CD14-positive monocyte (primary cell): ENCODE data around the gene HERC5. TPM values are rescaled to one million over a fixed set of nuclear protein-coding genes. Genes with fewer than 3 reads are reported as not detected.

Experiments
- DNase-seq, 3 donors: peaks; one replicate each; pipeline ENCODE4 v3.0.0-alpha.2; 2011 to 2022
- H2AFZ ChIP-seq: 2 replicates; pipeline ENCODE4 v1.6.0; 2012; ENCODE audit warnings: mild to moderate bottlenecking, low read depth, low read length, inconsistent platforms; ENCODE audit not compliant: insufficient read depth, poor library complexity, severe bottlenecking
- H3K27ac ChIP-seq, 2 donors: 1 replicate in 1 of 2; 2 replicates in 1 of 2; pipeline ENCODE4 v1.5.1; 2012 to 2013; ENCODE audit warnings: low read length in 2 of 2, control low read depth in 1 of 2, inconsistent platforms in 1 of 2, low read depth in 1 of 2, mild to moderate bottlenecking in 1 of 2
- H3K27me3 ChIP-seq, 2 donors: one replicate each; pipeline versions ENCODE4 v1.6.0 to v1.6.1; 2011 to 2013; ENCODE audit warnings: low read length in 2 of 2; ENCODE audit not compliant: control insufficient read depth in 2 of 2, insufficient read depth in 2 of 2
- H3K36me3 ChIP-seq, 2 donors: replicated peaks in 1 of 2; 1 replicate in 1 of 2; 2 replicates in 1 of 2; pipeline versions ENCODE4 v1.5.1 to v1.6.1; 2012 to 2013; ENCODE audit warnings: low read length in 2 of 2, control low read depth in 1 of 2, inconsistent platforms in 1 of 2, mild to moderate bottlenecking in 1 of 2; ENCODE audit not compliant: insufficient read depth in 2 of 2, control insufficient read depth in 1 of 2
- H3K4me1 ChIP-seq, 2 donors: 1 replicate in 1 of 2; 2 replicates in 1 of 2; pipeline versions ENCODE4 v1.5.1 to v1.6.1; 2012 to 2013; ENCODE audit warnings: low read length in 2 of 2, control low read depth in 1 of 2, inconsistent platforms in 1 of 2, mild to moderate bottlenecking in 1 of 2, moderate library complexity in 1 of 2; ENCODE audit not compliant: insufficient read depth in 2 of 2, control insufficient read depth in 1 of 2
- H3K4me2 ChIP-seq: replicated peaks from 2 replicates; pipeline ENCODE3; 2012; ENCODE audit warnings: low read length, moderate library complexity, mild to moderate bottlenecking; ENCODE audit not compliant: poor library complexity, severe bottlenecking; ENCODE audit errors: extremely low read depth
- H3K4me3 ChIP-seq, 3 experiments: fragments of 200-600 bp in 1 of 3; sonication (generic) in 1 of 3; replicated peaks in 1 of 3; 1 replicate in 2 of 3; 2 replicates in 1 of 3; pipeline ENCODE4 v1.5.1; 2011 to 2013; ENCODE audit warnings: low read length in 3 of 3, mild to moderate bottlenecking in 3 of 3, control low read depth in 2 of 3, low read depth in 2 of 3, inconsistent platforms in 1 of 3, moderate library complexity in 1 of 3
- H3K79me2 ChIP-seq: 2 replicates; pipeline ENCODE4 v1.6.0; 2012; ENCODE audit warnings: mild to moderate bottlenecking, control low read depth, inconsistent platforms, low read length, moderate library complexity; ENCODE audit not compliant: insufficient read depth
- H3K9ac ChIP-seq: 2 replicates; pipeline ENCODE4 v1.6.0; 2017; ENCODE audit warnings: low read length, mild to moderate bottlenecking; ENCODE audit not compliant: insufficient read depth, poor library complexity, severe bottlenecking
- H3K9me3 ChIP-seq, 2 donors: replicated peaks in 1 of 2; 1 replicate in 1 of 2; 2 replicates in 1 of 2; pipeline versions ENCODE4 v1.5.1 to v1.6.1; 2012 to 2013; ENCODE audit warnings: low read length in 2 of 2, control low read depth in 1 of 2; ENCODE audit not compliant: control insufficient read depth in 1 of 2, insufficient read depth in 1 of 2
- H4K20me1 ChIP-seq: 2 replicates; pipeline ENCODE4 v1.6.0; 2012; ENCODE audit warnings: mild to moderate bottlenecking, low read length, control low read depth, moderate library complexity; ENCODE audit not compliant: insufficient read depth
- H3K27ac Mint-ChIP-seq, 7 donors: one replicate each; pipeline ENCODE4 v1.8.0; 2020; ENCODE audit warnings: mild to moderate bottlenecking in 7 of 7, mixed read lengths in 7 of 7, moderate library complexity in 6 of 7, inconsistent platforms in 2 of 7
- H3K27me3 Mint-ChIP-seq, 3 donors: one replicate each; pipeline ENCODE4 v1.8.0; 2021 to 2022; ENCODE audit warnings: low read depth in 3 of 3, mild to moderate bottlenecking in 3 of 3, mixed read lengths in 3 of 3, moderate library complexity in 3 of 3, inconsistent platforms in 1 of 3
- H3K36me3 Mint-ChIP-seq, 2 donors: one replicate each; pipeline ENCODE4 v1.8.0; 2020; ENCODE audit warnings: mixed read lengths in 2 of 2, inconsistent platforms in 1 of 2, mild to moderate bottlenecking in 1 of 2
- H3K4me1 Mint-ChIP-seq: one replicate; pipeline ENCODE4 v1.8.0; 2020; ENCODE audit warnings: mild to moderate bottlenecking, mixed read lengths
- H3K4me3 Mint-ChIP-seq, 2 donors: one replicate each; pipeline ENCODE4 v1.8.0; 2020; ENCODE audit warnings: mild to moderate bottlenecking in 2 of 2, mixed read lengths in 2 of 2, moderate library complexity in 1 of 2
- H3K9me3 Mint-ChIP-seq, 7 donors: one replicate each; pipeline ENCODE4 v1.8.0; 2020 to 2022; ENCODE audit warnings: mixed read lengths in 7 of 7, mild to moderate bottlenecking in 6 of 7, moderate library complexity in 6 of 7, inconsistent platforms in 2 of 7
- CTCF ChIP-seq: fragments of 200-600 bp; IDR thresholded peaks from one replicate; pipeline ENCODE4 v1.8.0; 2022; ENCODE audit warnings: antibody characterized with exemption, mild to moderate bottlenecking
- WGBS: methylation state at CpG from one replicate; pipeline ENCODE4 v1.1.5; 2013; ENCODE audit warnings: missing lambda C conversion rate; ENCODE audit not compliant: insufficient coverage; 5-methylcytosine and 5-hydroxymethylcytosine counted together
- intact Hi-C, 2 donors: fragments of 100-400 bp; cut with micrococcal nuclease; formaldehyde crosslinking; loops; one replicate each; pipeline versions ENCODE4 v1.15.0 to v1.15.1; 2023
- polyA plus RNA-seq, 3 donors: library from polyadenylated mRNA; depleted of rRNA in 1 of 3; unstranded in 2 of 3; stranded (reverse) in 1 of 3; fragments of 300-500 nt in 2 of 3; fragments of >200 nt in 1 of 3; fragmentation: Illumina TruSeq in 2 of 3; gene quantifications; 1 replicate in 2 of 3; 2 replicates in 1 of 3; pipeline ENCODE4 v1.2.3, GENCODE V29; 2012 to 2021

The HERC5 gene
- polyA plus RNA-seq, 3 donors = 2.9 to 10.4 (median 8.1) TPM

DNA sequence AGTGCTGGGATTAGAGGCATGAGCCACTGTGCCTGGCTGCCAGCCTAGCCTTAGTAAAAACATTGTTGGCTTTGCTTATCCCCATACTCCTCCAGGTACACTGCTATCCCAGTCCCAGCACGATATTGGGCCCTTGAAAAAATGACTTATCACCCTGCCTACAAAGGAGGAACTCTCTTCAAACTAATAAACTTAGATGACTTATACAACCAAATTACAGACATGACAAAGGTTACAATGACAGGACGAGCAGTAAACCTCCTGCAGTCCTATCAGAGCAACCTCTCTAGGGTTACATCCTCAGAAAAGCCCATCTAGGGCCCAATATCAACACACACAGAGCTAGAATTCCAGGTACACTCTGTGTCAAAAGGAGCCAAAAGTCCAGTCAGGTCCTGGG lies 5.7 kb upstream of the HERC5 start:
- no peak for DNase-seq
- peaks cover 0 to 6% (median 0%) of the 10 kb centered on the region in 7 donors for H3K9me3 Mint-ChIP-seq
- peaks cover 0 to 3% (median 0%) of the 10 kb centered on the region in 3 donors for H3K27me3 Mint-ChIP-seq
- no peak for TF ChIP-seq CTCF
- no peaks in the 10 kb centered on the region for H3K36me3 ChIP-seq
- intact Hi-C loops = loop anchor here in 1 of 2 donors (10.0 kb wide), 1 partner anchor 144 kb away; the partner anchor contains the start of gene HERC3
- H3K9me3 ChIP-seq = peaks cover 0 to 4% of the 10 kb centered on the region in 2 donors
- no peaks in the 10 kb centered on the region for H3K79me2 ChIP-seq
- H3K4me1 Mint-ChIP-seq = peaks cover 4% of the 10 kb centered on the region
- no peaks in the 10 kb centered on the region for H3K36me3 Mint-ChIP-seq
- H3K27ac ChIP-seq = no peak overlapping the region
- no peak overlapping the region for H3K4me3 Mint-ChIP-seq
- peaks cover 4 to 5% of the 10 kb centered on the region in 2 donors for H3K4me1 ChIP-seq
- H3K27ac Mint-ChIP-seq = peak overlapping the region in 1 of 7 donors; percentile 9
- no peak overlapping the region for H3K9ac ChIP-seq
- H3K4me3 ChIP-seq = no peak overlapping the region
- no peak overlapping the region for H3K4me2 ChIP-seq
- no peaks in the 10 kb centered on the region for H3K27me3 ChIP-seq
- H4K20me1 ChIP-seq = no peaks in the 10 kb centered on the region
- 93% methylated on average over 2 of the region's 2 CpGs for WGBS
- H2AFZ ChIP-seq = no peak overlapping the region

- H3K9me3 ChIP-seq = peaks cover 0 to 4% of the 10 kb centered on the region in 2 donors
- intact Hi-C loops = loop anchor here in 1 of 2 donors (10.0 kb wide), 1 partner anchor 142 kb away; the partner anchor contains the start of gene HERC3
Measured at GRCh38 chr4:88452912-88453311, 4.0 kb upstream of the HERC5 start.

More at GRCh38 chr4:88452912-88453311, 4.0 kb upstream of the HERC5 start:
- peaks cover 0 to 3% (median 0%) of the 10 kb centered on the region in 3 donors for H3K27me3 Mint-ChIP-seq
- peaks cover 0 to 6% (median 0%) of the 10 kb centered on the region in 7 donors for H3K9me3 Mint-ChIP-seq
- Histone ChIP-seq H3K36me3 (no peaks in the 10 kb centered on the region), H3K79me2 (peaks cover 6% of the 10 kb centered on the region), H3K4me1 (peaks cover 8 to 10% of the 10 kb centered on the region in 2 donors), H3K27ac (no peak overlapping the region), H3K27me3 (no peaks in the 10 kb centered on the region), H3K9ac (no peak overlapping the region), H3K4me2 (no peak overlapping the region), H3K4me3 (no peak overlapping the region), H4K20me1 (no peaks in the 10 kb centered on the region), H2AFZ (no peak overlapping the region)
- WGBS = 96% methylated on average over 2 of the region's 2 CpGs
- no peak for TF ChIP-seq CTCF
- H3K4me1 Mint-ChIP-seq = peaks cover 8% of the 10 kb centered on the region
- H3K36me3 Mint-ChIP-seq = no peaks in the 10 kb centered on the region
- H3K4me3 Mint-ChIP-seq = no peak overlapping the region
- no peak overlapping the region for H3K27ac Mint-ChIP-seq
- no peak for DNase-seq
